IMR-90 (cell line): ENCODE measurements around the gene PRELID1. TPM values are rescaled to one million over a fixed set of nuclear protein-coding genes. Genes with fewer than 3 reads are reported as not detected.

Experiments used
- ATAC-seq: fragments of 200-7000 bp; cut with Tn5 transposase; 2 replicates; pipeline ENCODE4 v1.9.1; 2020; ENCODE audit warnings: low read depth, mild to moderate bottlenecking, moderate library complexity
- BruUV-seq: library from RNA; stranded (reverse); fragments of 400-500 nt; replicated peaks from 2 replicates; lab custom pipeline; 2021; lab: Mats Ljungman, UMichigan
- CTCF ChIA-PET: fragments of 300-600 bp; formaldehyde crosslinking; extraction: SDS; loops from one replicate; lab custom pipeline; 2021; ENCODE audit warnings: antibody characterized with exemption; lab: Yijun Ruan, JAX
- POLR2A ChIA-PET: fragments of 300-600 bp; sonication (Branson Sonifier 250); formaldehyde crosslinking; loops from one replicate; lab custom pipeline; 2022; ENCODE audit warnings: antibody characterized with exemption; ENCODE audit not compliant: unreplicated experiment; lab: Charles Lee
- DNase-seq: peaks from one replicate; pipeline ENCODE4 v3.0.0; 2013
- H2AFZ ChIP-seq: replicated peaks from 2 replicates; pipeline ENCODE3; 2013; ENCODE audit warnings: low read length, mild to moderate bottlenecking; ENCODE audit not compliant: poor library complexity
- H2AK5ac ChIP-seq: 2 replicates; pipeline ENCODE4 v1.6.1; 2013; ENCODE audit warnings: low read depth, low read length, inconsistent platforms
- H2AK9ac ChIP-seq: replicated peaks from 2 replicates; pipeline ENCODE3; 2013; ENCODE audit warnings: mild to moderate bottlenecking, low read depth, low read length, moderate library complexity; ENCODE audit not compliant: poor library complexity
- H2BK120ac ChIP-seq: 2 replicates; pipeline ENCODE4 v1.6.1; 2013; ENCODE audit warnings: low read depth, low read length, inconsistent platforms
- H2BK15ac ChIP-seq: 3 replicates; pipeline ENCODE4 v1.6.1; 2013; ENCODE audit warnings: low read depth, low read length, inconsistent platforms
- H2BK20ac ChIP-seq: 2 replicates; pipeline ENCODE4 v1.6.1; 2013; ENCODE audit warnings: low read depth, mild to moderate bottlenecking, inconsistent platforms, low read length, moderate library complexity
- H2BK5ac ChIP-seq: 2 replicates; pipeline ENCODE4 v1.6.1; 2013; ENCODE audit warnings: mild to moderate bottlenecking, low read depth, low read length, inconsistent platforms; ENCODE audit not compliant: poor library complexity, severe bottlenecking
- H3K14ac ChIP-seq: replicated peaks from 2 replicates; pipeline ENCODE4 v1.6.1; 2013; ENCODE audit warnings: low read depth, low read length, inconsistent platforms
- H3K18ac ChIP-seq: 2 replicates; pipeline ENCODE4 v1.6.1; 2013; ENCODE audit warnings: low read depth, low read length, control low read depth
- H3K23ac ChIP-seq: 2 replicates; pipeline ENCODE4 v1.6.1; 2013; ENCODE audit warnings: low read depth, low read length, inconsistent platforms
- H3K27ac ChIP-seq: 2 replicates; pipeline ENCODE4 v1.5.1; 2013; ENCODE audit warnings: mild to moderate bottlenecking, control low read depth, low read length; ENCODE audit not compliant: insufficient read depth
- H3K27me3 ChIP-seq: 2 replicates; pipeline ENCODE4 v1.6.1; 2013; ENCODE audit warnings: low read length; ENCODE audit not compliant: control insufficient read depth, insufficient read depth
- H3K36me3 ChIP-seq: 2 replicates; pipeline ENCODE4 v1.6.1; 2013; ENCODE audit warnings: low read length, mixed read lengths; ENCODE audit not compliant: control insufficient read depth, insufficient read depth
- H3K4ac ChIP-seq: 2 replicates; pipeline ENCODE4 v1.6.1; 2013; ENCODE audit warnings: low read depth, low read length, inconsistent platforms
- H3K4me1 ChIP-seq: 2 replicates; pipeline ENCODE4 v1.6.1; 2013; ENCODE audit warnings: low read length, mixed read lengths; ENCODE audit not compliant: control insufficient read depth, insufficient read depth
- H3K4me2 ChIP-seq: 2 replicates; pipeline ENCODE4 v1.6.1; 2013; ENCODE audit warnings: low read depth, mild to moderate bottlenecking, control low read depth, low read length, moderate library complexity
- H3K4me3 ChIP-seq: 2 replicates; pipeline ENCODE4 v1.5.1; 2013; ENCODE audit warnings: low read depth, mild to moderate bottlenecking, control low read depth, low read length, moderate library complexity; ENCODE audit not compliant: insufficient read depth
- H3K56ac ChIP-seq: 2 replicates; pipeline ENCODE4 v1.6.1; 2013; ENCODE audit warnings: low read length, inconsistent platforms; ENCODE audit not compliant: insufficient read depth; ENCODE audit errors: extremely low read depth
- H3K79me1 ChIP-seq, 2 experiments: 2 replicates each; pipeline ENCODE4 v1.6.1; 2013; ENCODE audit warnings: low read length in 2 of 2, inconsistent platforms in 1 of 2, low read depth in 1 of 2
- H3K9ac ChIP-seq: 2 replicates; pipeline ENCODE4 v1.6.1; 2013; ENCODE audit warnings: low read depth, low read length, control low read depth
- H3K9me1 ChIP-seq: 2 replicates; pipeline ENCODE4 v1.6.1; 2013; ENCODE audit warnings: low read length, inconsistent platforms; ENCODE audit not compliant: insufficient read depth
- H3K9me3 ChIP-seq: 2 replicates; pipeline ENCODE4 v1.6.1; 2013; ENCODE audit warnings: low read length; ENCODE audit not compliant: control insufficient read depth, insufficient read depth
- H4K20me1 ChIP-seq: 2 replicates; pipeline ENCODE4 v1.6.1; 2013; ENCODE audit warnings: low read length, inconsistent platforms; ENCODE audit not compliant: insufficient read depth
- H4K5ac ChIP-seq: 2 replicates; pipeline ENCODE4 v1.6.1; 2013; ENCODE audit warnings: mild to moderate bottlenecking, low read depth, low read length, control low read depth
- H4K8ac ChIP-seq, 2 experiments: 2 replicates each; pipeline ENCODE4 v1.6.1; 2013; ENCODE audit warnings: low read depth in 2 of 2, low read length in 2 of 2, control low read depth in 1 of 2, inconsistent platforms in 1 of 2
- H4K91ac ChIP-seq: 2 replicates; pipeline ENCODE4 v1.6.1; 2013; ENCODE audit warnings: low read depth, low read length, inconsistent platforms; ENCODE audit not compliant: insufficient read depth
- BHLHE40 ChIP-seq: fragments of 150-350 bp; IDR thresholded peaks from 2 replicates; pipeline ENCODE4 v1.6.1; 2016; ENCODE audit warnings: mild to moderate bottlenecking, low read depth, low read length
- CHD1 ChIP-seq: IDR thresholded peaks from 2 replicates; pipeline ENCODE4 v1.6.1; 2012; ENCODE audit warnings: low read depth, low read length, improper control_type of control experiment
- FOS ChIP-seq: fragments of 150-350 bp; IDR thresholded peaks from 2 replicates; pipeline ENCODE4 v1.6.1; 2016; ENCODE audit warnings: low read depth, low read length
- MAFK ChIP-seq: IDR thresholded peaks from 2 replicates; pipeline ENCODE4 v1.6.1; 2012; ENCODE audit warnings: low read depth, low read length, improper control_type of control experiment
- MAZ ChIP-seq: IDR thresholded peaks from 2 replicates; pipeline ENCODE4 v1.6.1; 2012; ENCODE audit warnings: low read depth, mild to moderate bottlenecking, low read length, improper control_type of control experiment, moderate library complexity, borderline replicate concordance
- MXI1 ChIP-seq: IDR thresholded peaks from 2 replicates; pipeline ENCODE4 v1.6.1; 2012; ENCODE audit warnings: low read depth, mild to moderate bottlenecking, low read length, moderate library complexity, borderline replicate concordance
- NFE2L2 ChIP-seq: fragments of 150-350 bp; IDR thresholded peaks from 2 replicates; pipeline ENCODE4 v1.6.1; 2016; ENCODE audit warnings: low read depth, mild to moderate bottlenecking, low read length
- POLR2A ChIP-seq: IDR thresholded peaks from 2 replicates; pipeline ENCODE4 v1.6.1; 2012; ENCODE audit warnings: mild to moderate bottlenecking, low read depth, low read length
- RAD21 ChIP-seq: IDR thresholded peaks from 2 replicates; pipeline ENCODE4 v1.6.1; 2012; ENCODE audit warnings: low read length, improper control_type of control experiment
- RCOR1 ChIP-seq: IDR thresholded peaks from 2 replicates; pipeline ENCODE4 v1.6.1; 2012; ENCODE audit warnings: mild to moderate bottlenecking, low read length, improper control_type of control experiment; ENCODE audit not compliant: insufficient replicate concordance
- RFX5 ChIP-seq: IDR thresholded peaks from 2 replicates; pipeline ENCODE4 v1.8.0; 2012; ENCODE audit warnings: low read depth, mild to moderate bottlenecking, low read length, moderate library complexity
- SMC3 ChIP-seq: fragments of 150-350 bp; IDR thresholded peaks from 2 replicates; pipeline ENCODE4 v1.6.1; 2016; ENCODE audit warnings: low read depth, mild to moderate bottlenecking, antibody characterized with exemption, low read length, moderate library complexity
- WGBS, 2 experiments: methylation state at CpG; one replicate each; pipeline versions ENCODE4 v1.1.5 to v1.1.7; 2013; ENCODE audit warnings: missing lambda C conversion rate in 2 of 2; ENCODE audit not compliant: insufficient read length in 1 of 2; ENCODE audit errors: extremely low coverage in 2 of 2; 5-methylcytosine and 5-hydroxymethylcytosine counted together
- dilution Hi-C: fragments of 300-500 bp; cut with HindIII; formaldehyde crosslinking; loops from one replicate; pipeline ENCODE4 v1.14.3; 2018; ENCODE audit warnings: low sequenced_read_pairs; ENCODE audit not compliant: unreplicated experiment
- in situ Hi-C: fragments of 300-500 bp; cut with MboI; formaldehyde crosslinking; loops from 3 replicates; pipeline ENCODE4 v1.14.3; 2019; ENCODE audit warnings: low sequenced_read_pairs, inconsistent platforms, mixed read lengths
- intact Hi-C: fragments of 100-400 bp; cut with micrococcal nuclease; formaldehyde crosslinking; loops from 2 replicates; pipeline ENCODE4 v1.10.0; 2022
- polyA plus RNA-seq, 3 experiments: library from polyadenylated mRNA; depleted of rRNA; stranded (reverse); fragments of >200 nt; gene quantifications; 2 replicates each; pipeline ENCODE4 v1.2.3, GENCODE V29; 2012; ENCODE audit warnings: low replicate concordance in 1 of 3
- total RNA-seq: library from RNA; depleted of rRNA; stranded (reverse); fragments of >200 nt; gene quantifications from 2 replicates; pipeline ENCODE4 v1.2.3, GENCODE V29; 2012
- TF ChIP-seq, protein P1 (sequence below): conservative IDR thresholded peaks from 2 replicates; pipeline ENCODE4 v1.5.1; 2012; ENCODE audit warnings: mild to moderate bottlenecking, low read depth, low read length, improper control_type of control experiment
- TF ChIP-seq, protein P2 (sequence below): fragments of 150-350 bp; IDR thresholded peaks from 2 replicates; pipeline ENCODE4 v1.6.1; 2017; ENCODE audit warnings: mild to moderate bottlenecking, antibody characterized with exemption, low read length, low read depth
- TF ChIP-seq, protein P3 (sequence below): fragments of 150-350 bp; IDR thresholded peaks from 2 replicates; pipeline ENCODE4 v1.6.1; 2016; ENCODE audit warnings: low read depth, mild to moderate bottlenecking, low read length, moderate library complexity, borderline replicate concordance

The PRELID1 gene
- total and polyA plus RNA-seq, 2 of the 4 experiments (the other 2 are of a cell fraction): 116 to 239 TPM

DNA sequence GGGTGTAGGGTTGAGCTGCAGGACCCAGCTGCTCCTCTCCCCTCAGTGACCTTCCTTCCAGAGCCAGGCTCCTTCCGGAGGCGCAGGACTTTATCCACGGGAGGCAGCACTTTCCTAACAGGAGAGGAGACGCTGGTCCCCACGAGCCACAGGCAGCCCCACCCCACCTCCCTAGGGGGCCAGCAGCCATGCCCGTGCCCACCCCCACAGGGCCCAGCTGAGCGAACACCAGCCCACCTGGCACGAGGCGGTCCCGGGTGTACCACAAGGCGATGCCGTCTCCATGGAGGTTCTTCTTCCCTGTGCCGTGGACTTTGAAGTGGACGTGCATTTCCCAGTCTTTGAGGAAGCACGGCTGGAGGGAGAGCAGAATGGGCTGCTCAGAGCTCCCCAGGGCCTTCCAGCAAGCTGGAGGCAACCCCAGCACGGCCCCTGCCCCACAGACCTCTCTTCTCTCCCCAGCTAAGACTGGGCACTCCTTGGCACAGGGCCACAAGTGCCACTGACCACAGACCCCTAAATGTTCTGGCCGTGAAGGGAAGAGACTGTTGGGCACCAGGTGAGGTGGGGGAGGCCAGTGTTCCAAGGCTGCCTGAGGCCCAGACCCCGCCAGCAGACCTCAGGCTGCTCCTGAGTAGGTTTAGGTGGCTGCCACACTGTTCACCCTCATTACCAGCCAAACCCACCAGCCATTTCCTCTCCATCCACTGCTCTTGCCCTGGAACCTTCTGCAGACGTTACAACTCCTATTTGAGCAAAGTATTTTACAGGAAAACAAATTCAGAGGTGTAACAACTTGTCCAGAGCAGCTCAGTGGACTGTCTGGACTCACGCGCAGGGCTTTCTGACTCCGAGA is 34.9 kb downstream of the PRELID1 start:
- Histone ChIP-seq H3K4ac (no peak overlapping the region), H3K79me1 (peaks cover 15 to 29% of the 10 kb centered on the region in 2 experiments), H3K23ac (no peak overlapping the region), H2AFZ (no peak overlapping the region), H4K20me1 (peaks cover 13% of the 10 kb centered on the region; the same call in 1 of the 2 replicates), H2AK9ac (no peak overlapping the region), H4K5ac (no peak overlapping the region), H2BK5ac (no peak overlapping the region), H3K4me1 (no peaks in the 10 kb centered on the region), H4K8ac (no peak overlapping the region), H3K4me3 (no peak overlapping the region), H3K27me3 (no peaks in the 10 kb centered on the region), H2BK15ac (no peak overlapping the region), H3K9me3 (no peaks in the 10 kb centered on the region), H3K27ac (no peak overlapping the region), H3K36me3 (peaks cover 61% of the 10 kb centered on the region), H3K9ac (no peak overlapping the region), H3K18ac (no peak overlapping the region), H3K9me1 (peaks cover 6% of the 10 kb centered on the region; the same call in 1 of the 2 replicates), H4K91ac (no peak overlapping the region), H3K4me2 (no peak overlapping the region), H3K14ac (no peak overlapping the region), H2BK20ac (no peak overlapping the region), H3K56ac (no peak overlapping the region), H2AK5ac (no peak overlapping the region), H2BK120ac (no peak overlapping the region)
- WGBS, 2 experiments: 84% methylated on average over 13 of the region's 22 CpGs; no CpG with 5 or more reads in 1 of the 2 experiments
- no peak for DNase-seq
- no peak for ATAC-seq
- in situ Hi-C loops (no loop called here), intact Hi-C loops (no loop called here), dilution Hi-C loops (no loop called here)
- ChIA-PET POLR2A (no interaction called here), CTCF (no interaction called here)
- no TSS peak for BruUV-seq
- TF ChIP-seq RAD21: no peak
- TF ChIP-seq CHD1: no peak
- TF ChIP-seq, protein P1, sequence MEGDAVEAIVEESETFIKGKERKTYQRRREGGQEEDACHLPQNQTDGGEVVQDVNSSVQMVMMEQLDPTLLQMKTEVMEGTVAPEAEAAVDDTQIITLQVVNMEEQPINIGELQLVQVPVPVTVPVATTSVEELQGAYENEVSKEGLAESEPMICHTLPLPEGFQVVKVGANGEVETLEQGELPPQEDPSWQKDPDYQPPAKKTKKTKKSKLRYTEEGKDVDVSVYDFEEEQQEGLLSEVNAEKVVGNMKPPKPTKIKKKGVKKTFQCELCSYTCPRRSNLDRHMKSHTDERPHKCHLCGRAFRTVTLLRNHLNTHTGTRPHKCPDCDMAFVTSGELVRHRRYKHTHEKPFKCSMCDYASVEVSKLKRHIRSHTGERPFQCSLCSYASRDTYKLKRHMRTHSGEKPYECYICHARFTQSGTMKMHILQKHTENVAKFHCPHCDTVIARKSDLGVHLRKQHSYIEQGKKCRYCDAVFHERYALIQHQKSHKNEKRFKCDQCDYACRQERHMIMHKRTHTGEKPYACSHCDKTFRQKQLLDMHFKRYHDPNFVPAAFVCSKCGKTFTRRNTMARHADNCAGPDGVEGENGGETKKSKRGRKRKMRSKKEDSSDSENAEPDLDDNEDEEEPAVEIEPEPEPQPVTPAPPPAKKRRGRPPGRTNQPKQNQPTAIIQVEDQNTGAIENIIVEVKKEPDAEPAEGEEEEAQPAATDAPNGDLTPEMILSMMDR: no peak
- TF ChIP-seq SMC3: no peak
- TF ChIP-seq, protein P2, sequence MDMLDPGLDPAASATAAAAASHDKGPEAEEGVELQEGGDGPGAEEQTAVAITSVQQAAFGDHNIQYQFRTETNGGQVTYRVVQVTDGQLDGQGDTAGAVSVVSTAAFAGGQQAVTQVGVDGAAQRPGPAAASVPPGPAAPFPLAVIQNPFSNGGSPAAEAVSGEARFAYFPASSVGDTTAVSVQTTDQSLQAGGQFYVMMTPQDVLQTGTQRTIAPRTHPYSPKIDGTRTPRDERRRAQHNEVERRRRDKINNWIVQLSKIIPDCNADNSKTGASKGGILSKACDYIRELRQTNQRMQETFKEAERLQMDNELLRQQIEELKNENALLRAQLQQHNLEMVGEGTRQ: no peak
- TF ChIP-seq, protein P3, sequence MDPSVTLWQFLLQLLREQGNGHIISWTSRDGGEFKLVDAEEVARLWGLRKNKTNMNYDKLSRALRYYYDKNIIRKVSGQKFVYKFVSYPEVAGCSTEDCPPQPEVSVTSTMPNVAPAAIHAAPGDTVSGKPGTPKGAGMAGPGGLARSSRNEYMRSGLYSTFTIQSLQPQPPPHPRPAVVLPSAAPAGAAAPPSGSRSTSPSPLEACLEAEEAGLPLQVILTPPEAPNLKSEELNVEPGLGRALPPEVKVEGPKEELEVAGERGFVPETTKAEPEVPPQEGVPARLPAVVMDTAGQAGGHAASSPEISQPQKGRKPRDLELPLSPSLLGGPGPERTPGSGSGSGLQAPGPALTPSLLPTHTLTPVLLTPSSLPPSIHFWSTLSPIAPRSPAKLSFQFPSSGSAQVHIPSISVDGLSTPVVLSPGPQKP: no peak
- TF ChIP-seq RFX5: no peak
- no peak for TF ChIP-seq MAFK
- TF ChIP-seq FOS: no peak
- TF ChIP-seq MAZ: no peak
- no peak for TF ChIP-seq BHLHE40
- TF ChIP-seq NFE2L2: no peak
- no peak for TF ChIP-seq POLR2A
- TF ChIP-seq RCOR1: no peak
- no peak for TF ChIP-seq MXI1
